ENCODE data around the gene PHB1.

DNA sequence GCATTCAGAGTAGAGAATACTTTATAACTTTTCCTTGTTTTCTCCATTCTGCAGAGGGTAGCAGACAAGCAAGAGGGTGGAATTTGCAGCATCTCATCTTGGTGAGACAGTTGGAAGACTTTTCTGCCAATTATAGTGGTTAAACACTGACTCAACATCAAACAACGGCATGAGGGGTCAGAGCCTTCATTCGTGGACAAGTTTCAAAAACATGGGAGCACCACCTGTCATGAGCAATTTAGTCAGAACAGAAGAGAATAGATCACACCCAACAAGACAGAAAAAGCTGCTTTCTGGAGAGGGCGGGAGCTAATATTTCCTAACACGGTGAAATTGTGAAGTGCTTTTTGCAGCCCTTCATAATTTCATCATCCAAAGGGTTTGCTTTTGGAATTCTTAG is 34.8 kb downstream of the PHB1 start:
- TF ChIP-seq POLR2A (IDR thresholded peaks at IDR 0.05; ENCODE audit: low read depth, low read length): no peak
- no peak for TF ChIP-seq POLR2AphosphoS5 (IDR thresholded peaks at IDR 0.05; ENCODE audit: low read depth, low read length)
- no peak for TF ChIP-seq TAF1 (IDR thresholded peaks at IDR 0.05; ENCODE audit: borderline replicate concordance, low read depth, low read length)

Data from GM12892 (cell line).